ENCODE data around the gene DOCK11.
"Not testable (repeated sequence)": the region's sequence is repeated elsewhere in the genome, so short reads cannot be mapped to it uniquely, and the experiment has no call there.

DOCK11 gene

DNA sequence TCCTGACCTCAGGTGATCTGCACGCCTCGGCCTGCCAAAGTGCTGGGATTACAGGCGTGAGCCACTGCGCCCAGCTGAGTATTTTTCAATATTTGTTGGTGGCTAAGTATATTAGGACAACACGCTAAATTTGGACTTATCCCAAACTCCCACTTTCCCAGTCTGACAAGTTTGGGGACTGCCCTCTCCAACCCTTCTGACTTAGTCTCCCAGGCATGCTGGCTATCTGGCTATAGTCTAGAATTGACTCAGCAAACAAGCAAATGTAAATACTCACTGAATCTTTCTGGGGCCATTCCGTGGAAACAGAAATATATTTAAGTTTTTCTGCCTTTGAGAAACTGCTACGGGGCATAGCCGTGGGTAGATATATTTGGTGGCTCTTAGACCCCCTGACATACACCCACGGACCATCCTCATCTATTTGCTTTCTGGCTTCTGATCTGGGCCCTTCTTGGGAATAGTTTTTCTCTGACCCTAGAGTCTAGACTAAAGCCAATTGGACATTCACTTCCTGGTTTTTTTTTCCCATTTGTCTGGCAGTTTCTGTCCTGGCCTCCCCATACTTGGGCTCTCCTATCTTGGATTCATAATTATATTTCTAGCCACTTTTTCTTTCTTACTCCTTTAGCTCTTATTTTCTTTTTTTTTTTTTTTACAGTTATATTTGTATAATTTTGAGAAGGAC, 11.3 kb upstream of the DOCK11 start:
- H3K9ac ChIP-seq (ENCODE audit: low read depth, low read length), result no peak overlapping the region
- H3K9me3 ChIP-seq (replicated peaks; ENCODE audit: low read length), result no peaks in the 10 kb centered on the region
- no peak overlapping the region for H3K4me2 ChIP-seq (ENCODE audit: low read length)
- H3K36me3 ChIP-seq (ENCODE audit: insufficient read depth, low read length), result no peaks in the 10 kb centered on the region
- H3K27me3 ChIP-seq (ENCODE audit: control insufficient read depth, insufficient read depth, low read length), result no peaks in the 10 kb centered on the region
- H3K4me1 ChIP-seq (ENCODE audit: control insufficient read depth, insufficient read depth, low read length), result no peaks in the 10 kb centered on the region
- H3K4me3 ChIP-seq (ENCODE audit: low read length), result no peak overlapping the region

- not testable (repeated sequence) for H3K4me2 ChIP-seq (ENCODE audit: low read length); H3K4me1 ChIP-seq (ENCODE audit: control insufficient read depth, insufficient read depth, low read length); H3K9ac ChIP-seq (ENCODE audit: low read depth, low read length); H3K9me3 ChIP-seq (replicated peaks; ENCODE audit: low read length); H3K4me3 ChIP-seq (ENCODE audit: low read length); H3K27me3 ChIP-seq (ENCODE audit: control insufficient read depth, insufficient read depth, low read length); H3K36me3 ChIP-seq (ENCODE audit: insufficient read depth, low read length)
Observed at GRCh38 chrX:118486693-118487092, 8.9 kb upstream of the DOCK11 start.

GRCh38 chrX:118493016-118493415, 2.6 kb upstream of the DOCK11 start:
- H3K27me3 ChIP-seq (ENCODE audit: control insufficient read depth, insufficient read depth, low read length), result no peaks in the 10 kb centered on the region
- H3K9ac ChIP-seq (ENCODE audit: low read depth, low read length), result no peak overlapping the region
- H3K9me3 ChIP-seq (replicated peaks; ENCODE audit: low read length), result no peaks in the 10 kb centered on the region
- no peaks in the 10 kb centered on the region for H3K4me1 ChIP-seq (ENCODE audit: control insufficient read depth, insufficient read depth, low read length)
- H3K4me2 ChIP-seq (ENCODE audit: low read length), result no peak overlapping the region
- H3K4me3 ChIP-seq (ENCODE audit: low read length), result no peak overlapping the region
- no peaks in the 10 kb centered on the region for H3K36me3 ChIP-seq (ENCODE audit: insufficient read depth, low read length)

- H3K27me3 ChIP-seq (ENCODE audit: control insufficient read depth, insufficient read depth, low read length), result no peaks in the 10 kb centered on the region
- no peaks in the 10 kb centered on the region for H3K4me1 ChIP-seq (ENCODE audit: control insufficient read depth, insufficient read depth, low read length)
- H3K9ac ChIP-seq (ENCODE audit: low read depth, low read length), result no peak overlapping the region
- no peak overlapping the region for H3K4me3 ChIP-seq (ENCODE audit: low read length)
- no peaks in the 10 kb centered on the region for H3K9me3 ChIP-seq (replicated peaks; ENCODE audit: low read length)
- no peaks in the 10 kb centered on the region for H3K36me3 ChIP-seq (ENCODE audit: insufficient read depth, low read length)
- no peak overlapping the region for H3K4me2 ChIP-seq (ENCODE audit: low read length)
Observed at GRCh38 chrX:118493653-118494297, 1.8 kb upstream of the DOCK11 start.

DNA sequence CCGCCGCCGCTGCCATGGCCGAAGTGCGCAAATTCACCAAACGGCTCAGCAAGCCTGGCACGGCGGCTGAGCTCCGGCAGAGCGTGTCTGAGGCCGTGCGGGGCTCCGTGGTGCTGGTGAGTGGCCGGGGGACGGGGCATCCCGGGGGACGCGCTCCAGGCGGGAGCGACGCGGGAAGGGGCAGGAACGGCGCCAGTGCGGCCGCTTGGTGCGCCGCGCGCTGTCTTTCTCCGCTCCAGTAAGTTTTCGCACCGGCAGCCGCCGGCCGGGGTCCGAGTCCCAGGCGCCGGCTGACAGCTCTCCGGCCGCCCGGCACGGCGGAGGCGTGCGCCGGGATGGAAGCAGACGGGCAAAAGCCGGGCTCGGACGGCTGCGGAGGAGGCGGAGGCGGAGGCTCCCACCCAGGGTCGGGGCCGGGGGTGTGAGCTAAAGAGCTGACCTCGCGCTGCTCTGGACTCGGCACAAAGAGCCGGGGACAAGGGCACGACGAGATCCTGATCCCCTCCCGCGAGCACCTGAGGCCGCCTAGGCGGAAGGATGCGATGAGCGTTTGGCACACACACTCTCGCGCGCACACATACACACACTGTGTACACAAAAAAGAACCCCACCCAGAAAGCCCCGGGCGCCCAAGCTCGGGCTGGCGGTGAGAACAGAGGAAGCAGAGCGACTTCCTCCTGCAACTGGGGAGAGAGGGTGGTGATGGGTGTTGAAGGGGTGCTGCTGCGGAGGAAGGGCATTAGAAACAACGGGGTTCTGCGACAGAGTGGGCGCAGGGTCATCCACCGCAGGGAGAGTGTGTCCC, 545 bp downstream of the DOCK11 start:
- peak overlapping the region; percentile 78 for H3K4me3 ChIP-seq (ENCODE audit: low read length)

GRCh38 chrX:118496763-118497079, 1.1 kb downstream of the DOCK11 start:
- no peaks in the 10 kb centered on the region for H3K9me3 ChIP-seq (replicated peaks; ENCODE audit: low read length)
- H3K36me3 ChIP-seq (ENCODE audit: insufficient read depth, low read length), result no peaks in the 10 kb centered on the region
- H3K4me2 ChIP-seq (ENCODE audit: low read length), result peak overlapping the region; percentile 85
- peak overlapping the region; percentile 68 for H3K9ac ChIP-seq (ENCODE audit: low read depth, low read length)
- no peaks in the 10 kb centered on the region for H3K27me3 ChIP-seq (ENCODE audit: control insufficient read depth, insufficient read depth, low read length)
- no peaks in the 10 kb centered on the region for H3K4me1 ChIP-seq (ENCODE audit: control insufficient read depth, insufficient read depth, low read length)
- H3K4me3 ChIP-seq (ENCODE audit: low read length), result peak overlapping the region; percentile 78

More for the DNA sequence above, 545 bp downstream of the DOCK11 start:
- Histone ChIP-seq H3K4me2 (ENCODE audit: low read length) (peak overlapping the region; percentile 85), H3K27me3 (ENCODE audit: control insufficient read depth, insufficient read depth, low read length) (no peaks in the 10 kb centered on the region), H3K4me1 (ENCODE audit: control insufficient read depth, insufficient read depth, low read length) (no peaks in the 10 kb centered on the region), H3K36me3 (ENCODE audit: insufficient read depth, low read length) (no peaks in the 10 kb centered on the region), H3K9me3 (replicated peaks; ENCODE audit: low read length) (no peaks in the 10 kb centered on the region), H3K9ac (ENCODE audit: low read depth, low read length) (peak overlapping the region; percentile 68)

DNA sequence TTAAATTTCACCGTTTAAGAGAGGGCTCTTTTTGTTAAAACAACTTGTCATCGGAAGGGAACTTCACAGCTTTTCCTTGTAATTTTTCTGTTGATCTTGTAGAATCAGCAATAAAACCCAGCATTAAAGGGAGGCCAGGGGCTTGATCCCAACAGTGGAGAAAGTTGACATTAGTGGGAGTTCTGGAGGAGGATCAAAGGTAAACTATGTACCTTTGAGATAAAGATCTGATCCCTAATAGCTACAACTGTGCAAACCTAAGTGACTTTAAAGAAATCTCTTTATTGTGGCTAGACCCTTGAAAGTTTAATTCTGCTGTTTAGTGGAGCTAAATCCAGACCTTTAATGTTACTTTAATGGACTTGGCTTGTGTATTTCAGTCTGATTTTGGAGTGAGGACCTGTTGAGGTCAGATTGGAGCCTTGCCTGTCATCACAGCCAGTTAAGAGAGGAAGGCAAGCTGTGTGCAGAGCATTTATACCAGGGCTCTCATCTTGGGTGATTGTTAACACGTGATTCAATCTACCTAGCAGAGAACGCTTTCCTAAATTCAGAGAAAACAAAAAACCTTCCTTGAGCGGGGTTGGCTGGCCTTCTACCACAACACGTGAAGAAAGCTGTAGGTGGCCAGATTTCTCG, 1.7 kb downstream of the DOCK11 start:
- Histone ChIP-seq H3K27me3 (ENCODE audit: control insufficient read depth, insufficient read depth, low read length) (no peaks in the 10 kb centered on the region), H3K4me1 (ENCODE audit: control insufficient read depth, insufficient read depth, low read length) (no peaks in the 10 kb centered on the region), H3K4me2 (ENCODE audit: low read length) (peak overlapping the region; percentile 85), H3K4me3 (ENCODE audit: low read length) (peak overlapping the region; percentile 78), H3K9ac (ENCODE audit: low read depth, low read length) (peak overlapping the region; percentile 68), H3K36me3 (ENCODE audit: insufficient read depth, low read length) (no peaks in the 10 kb centered on the region), H3K9me3 (replicated peaks; ENCODE audit: low read length) (no peaks in the 10 kb centered on the region)

DNA sequence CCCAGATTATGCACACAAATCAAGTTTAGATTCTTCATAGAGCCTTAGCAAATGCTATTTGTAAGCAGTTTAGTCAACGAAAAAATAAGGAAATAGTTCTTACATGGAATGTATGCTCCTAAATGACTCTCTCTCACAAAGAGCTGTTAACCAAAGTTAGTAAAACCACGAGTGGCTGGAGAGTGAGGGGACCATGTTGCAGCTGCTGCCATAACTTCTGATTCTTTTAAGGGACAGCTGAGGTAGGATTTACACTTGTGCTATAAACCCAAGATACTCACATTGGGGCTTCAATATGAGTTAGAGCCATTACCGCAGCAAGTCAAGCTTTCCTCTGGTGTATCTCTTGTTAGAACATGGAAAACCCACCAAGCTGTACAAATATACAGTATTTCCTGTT, 2.7 kb downstream of the DOCK11 start:
- no peaks in the 10 kb centered on the region for H3K4me1 ChIP-seq (ENCODE audit: control insufficient read depth, insufficient read depth, low read length)
- no peak overlapping the region for H3K4me3 ChIP-seq (ENCODE audit: low read length)

DNA sequence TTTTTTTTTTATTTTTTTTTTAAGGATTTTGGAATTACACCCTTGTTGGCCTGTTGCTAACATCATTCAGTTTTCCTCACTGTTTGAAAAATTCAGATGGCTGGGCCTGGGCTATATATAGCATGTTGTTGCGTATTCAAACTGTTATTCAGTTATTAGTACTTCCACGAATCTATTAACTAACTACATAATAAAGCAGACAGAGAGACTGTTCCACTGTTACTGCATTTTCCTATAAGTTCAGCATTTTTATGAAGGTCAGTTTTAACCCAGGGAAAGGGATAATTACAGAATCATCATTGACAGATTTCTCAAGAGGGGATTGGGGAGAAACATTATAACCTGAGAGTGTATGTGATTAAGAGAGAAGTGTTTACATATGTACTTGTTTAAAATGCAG, 3.1 kb downstream of the DOCK11 start:
- Histone ChIP-seq H3K4me3 (ENCODE audit: low read length) (no peak overlapping the region), H3K36me3 (ENCODE audit: insufficient read depth, low read length) (no peaks in the 10 kb centered on the region), H3K9me3 (replicated peaks; ENCODE audit: low read length) (no peaks in the 10 kb centered on the region), H3K9ac (ENCODE audit: low read depth, low read length) (no peak overlapping the region), H3K27me3 (ENCODE audit: control insufficient read depth, insufficient read depth, low read length) (no peaks in the 10 kb centered on the region), H3K4me2 (ENCODE audit: low read length) (no peak overlapping the region), H3K4me1 (ENCODE audit: control insufficient read depth, insufficient read depth, low read length) (no peaks in the 10 kb centered on the region)

More for the DNA sequence above, 2.7 kb downstream of the DOCK11 start:
- no peaks in the 10 kb centered on the region for H3K36me3 ChIP-seq (ENCODE audit: insufficient read depth, low read length)
- no peak overlapping the region for H3K9ac ChIP-seq (ENCODE audit: low read depth, low read length)
- H3K9me3 ChIP-seq (replicated peaks; ENCODE audit: low read length), result no peaks in the 10 kb centered on the region
- no peaks in the 10 kb centered on the region for H3K27me3 ChIP-seq (ENCODE audit: control insufficient read depth, insufficient read depth, low read length)
- no peak overlapping the region for H3K4me2 ChIP-seq (ENCODE audit: low read length)

- no peak overlapping the region for H3K9ac ChIP-seq (ENCODE audit: low read depth, low read length)
- H3K4me1 ChIP-seq (ENCODE audit: control insufficient read depth, insufficient read depth, low read length), result no peaks in the 10 kb centered on the region
- no peaks in the 10 kb centered on the region for H3K36me3 ChIP-seq (ENCODE audit: insufficient read depth, low read length)
- no peak overlapping the region for H3K4me2 ChIP-seq (ENCODE audit: low read length)
- H3K4me3 ChIP-seq (ENCODE audit: low read length), result no peak overlapping the region
- no peaks in the 10 kb centered on the region for H3K27me3 ChIP-seq (ENCODE audit: control insufficient read depth, insufficient read depth, low read length)
- H3K9me3 ChIP-seq (replicated peaks; ENCODE audit: low read length), result no peaks in the 10 kb centered on the region
Observed at GRCh38 chrX:118499295-118499694, 3.7 kb downstream of the DOCK11 start.

DNA sequence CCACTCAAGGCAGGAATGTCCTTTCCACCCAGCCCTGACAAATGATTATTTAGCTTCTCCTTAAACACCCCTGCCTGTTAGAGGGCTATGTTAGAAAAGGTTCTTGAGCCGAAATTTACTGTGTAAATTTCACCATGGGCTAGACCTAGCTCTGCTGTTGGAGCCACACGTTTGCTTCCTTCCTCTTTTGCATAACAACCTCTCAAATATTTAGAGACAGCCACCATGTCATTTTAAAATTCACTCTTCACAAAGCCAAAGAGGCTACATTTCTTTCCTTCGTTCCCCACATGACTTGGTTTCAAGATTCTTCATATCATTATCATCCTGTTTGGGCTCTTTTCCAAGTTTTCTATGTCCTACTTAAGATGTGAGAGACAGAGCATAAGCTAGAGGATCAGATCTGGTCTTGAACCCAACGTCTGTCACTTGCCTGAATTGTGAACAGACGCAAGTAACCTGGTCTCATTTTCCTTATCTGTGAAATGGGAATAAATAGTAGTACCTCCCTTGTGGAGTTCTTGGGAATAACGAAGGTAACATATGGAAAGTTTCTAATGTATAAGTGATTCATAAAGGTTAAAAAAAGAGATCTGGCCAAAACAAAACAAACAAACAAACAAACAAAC, 6.7 kb downstream of the DOCK11 start:
- H3K4me3 ChIP-seq (ENCODE audit: low read length), result no peak overlapping the region
- H3K4me2 ChIP-seq (ENCODE audit: low read length), result no peak overlapping the region
- no peaks in the 10 kb centered on the region for H3K9me3 ChIP-seq (replicated peaks; ENCODE audit: low read length)
- no peaks in the 10 kb centered on the region for H3K36me3 ChIP-seq (ENCODE audit: insufficient read depth, low read length)
- H3K4me1 ChIP-seq (ENCODE audit: control insufficient read depth, insufficient read depth, low read length), result no peaks in the 10 kb centered on the region
- no peak overlapping the region for H3K9ac ChIP-seq (ENCODE audit: low read depth, low read length)
- H3K27me3 ChIP-seq (ENCODE audit: control insufficient read depth, insufficient read depth, low read length), result no peaks in the 10 kb centered on the region

Measured in skeletal muscle satellite cell (primary cell).